Mammary epithelial cell (primary cell): ENCODE data around the gene CCDC178.

Experiments used
- EZH2 ChIP-seq: IDR thresholded peaks from 2 replicates; pipeline ENCODE4 v1.6.1; 2012; ENCODE audit warnings: low read length, inconsistent platforms, borderline replicate concordance
- TF ChIP-seq, protein P1 (sequence below), 2 donors: IDR thresholded peaks in 1 of 2; conservative IDR thresholded peaks in 1 of 2; 2 replicates each; pipeline ENCODE4 v1.5.1; 2011 to 2012; ENCODE audit warnings: inconsistent platforms in 2 of 2, low read length in 2 of 2, mild to moderate bottlenecking in 2 of 2, control low read depth in 1 of 2, low read depth in 1 of 2; ENCODE audit not compliant: insufficient read depth in 1 of 2; ENCODE audit errors: extremely low read depth in 1 of 2

DNA sequence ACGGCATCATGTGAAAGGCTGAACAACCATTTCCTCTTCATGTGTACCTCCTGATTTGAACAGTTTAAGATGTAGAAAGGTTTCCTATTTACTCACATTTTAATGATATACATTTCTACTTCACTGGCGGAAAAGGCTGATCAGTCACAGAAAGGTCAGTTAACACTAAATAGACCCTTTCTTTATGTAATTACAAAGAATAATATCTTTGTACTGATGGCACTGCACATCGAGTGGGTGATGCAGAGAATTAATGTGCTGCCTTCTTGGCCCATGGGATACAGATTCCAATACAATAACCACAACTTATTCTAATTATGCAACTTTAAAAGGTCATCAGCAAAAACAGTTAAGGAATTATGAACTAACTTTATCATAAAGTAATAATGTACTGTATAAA, 339.2 kb downstream of the CCDC178 start:
- TF ChIP-seq, protein P1, sequence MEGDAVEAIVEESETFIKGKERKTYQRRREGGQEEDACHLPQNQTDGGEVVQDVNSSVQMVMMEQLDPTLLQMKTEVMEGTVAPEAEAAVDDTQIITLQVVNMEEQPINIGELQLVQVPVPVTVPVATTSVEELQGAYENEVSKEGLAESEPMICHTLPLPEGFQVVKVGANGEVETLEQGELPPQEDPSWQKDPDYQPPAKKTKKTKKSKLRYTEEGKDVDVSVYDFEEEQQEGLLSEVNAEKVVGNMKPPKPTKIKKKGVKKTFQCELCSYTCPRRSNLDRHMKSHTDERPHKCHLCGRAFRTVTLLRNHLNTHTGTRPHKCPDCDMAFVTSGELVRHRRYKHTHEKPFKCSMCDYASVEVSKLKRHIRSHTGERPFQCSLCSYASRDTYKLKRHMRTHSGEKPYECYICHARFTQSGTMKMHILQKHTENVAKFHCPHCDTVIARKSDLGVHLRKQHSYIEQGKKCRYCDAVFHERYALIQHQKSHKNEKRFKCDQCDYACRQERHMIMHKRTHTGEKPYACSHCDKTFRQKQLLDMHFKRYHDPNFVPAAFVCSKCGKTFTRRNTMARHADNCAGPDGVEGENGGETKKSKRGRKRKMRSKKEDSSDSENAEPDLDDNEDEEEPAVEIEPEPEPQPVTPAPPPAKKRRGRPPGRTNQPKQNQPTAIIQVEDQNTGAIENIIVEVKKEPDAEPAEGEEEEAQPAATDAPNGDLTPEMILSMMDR (conservative IDR thresholded peaks at IDR 0.05 in 1 of 2, IDR thresholded peaks at IDR 0.05 in 1 of 2; ENCODE audit: extremely low read depth in 1 of 2, insufficient read depth in 1 of 2, low read depth in 1 of 2, low read length in 2 of 2) = no peak
- TF ChIP-seq EZH2 = no peak
